ENCODE results near the gene MAMLD1.

The MAMLD1 gene

DNA sequence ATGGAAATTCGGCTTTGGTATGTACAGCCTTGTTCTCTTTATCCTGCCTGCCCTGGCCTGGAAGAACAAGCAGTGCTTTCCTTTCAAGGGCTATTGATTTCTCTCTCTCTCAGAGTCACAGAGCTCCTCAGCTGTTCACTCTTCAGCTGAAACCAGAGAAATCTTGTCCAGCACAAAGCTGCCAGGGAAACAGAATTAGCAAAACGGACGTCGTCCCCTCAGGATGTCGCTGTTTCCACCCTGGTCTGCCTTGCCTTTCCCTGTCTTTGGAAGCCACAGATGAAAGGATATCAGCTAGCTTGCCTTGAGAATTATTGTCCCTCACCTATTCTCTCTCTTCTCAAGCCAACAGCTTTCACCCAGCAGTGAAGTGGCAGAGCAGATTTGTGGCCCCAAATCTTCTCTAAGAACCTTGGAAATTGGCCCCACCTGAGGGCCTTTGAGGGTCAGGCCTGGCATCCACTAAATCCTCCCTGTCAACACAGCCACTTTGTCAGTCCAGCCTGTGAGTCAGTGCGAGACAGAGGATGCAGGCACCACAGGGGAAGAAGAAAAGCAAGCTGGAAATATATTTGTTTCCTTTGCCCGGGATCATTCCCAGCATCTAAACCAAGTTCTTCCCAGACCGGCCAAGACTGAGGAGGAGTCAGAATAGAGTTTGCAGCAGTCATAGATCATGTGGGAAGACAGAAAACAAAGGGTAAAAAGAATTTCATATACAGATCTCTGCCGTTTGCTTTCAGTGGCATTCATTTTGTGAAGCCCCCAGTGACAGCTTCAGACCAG is 141.5 kb downstream of the MAMLD1 start:
- DNase-seq = no peak

- no peak for DNase-seq
Observed at GRCh38 chrX:150506020-150506419, 142.9 kb downstream of the MAMLD1 start.

DNA sequence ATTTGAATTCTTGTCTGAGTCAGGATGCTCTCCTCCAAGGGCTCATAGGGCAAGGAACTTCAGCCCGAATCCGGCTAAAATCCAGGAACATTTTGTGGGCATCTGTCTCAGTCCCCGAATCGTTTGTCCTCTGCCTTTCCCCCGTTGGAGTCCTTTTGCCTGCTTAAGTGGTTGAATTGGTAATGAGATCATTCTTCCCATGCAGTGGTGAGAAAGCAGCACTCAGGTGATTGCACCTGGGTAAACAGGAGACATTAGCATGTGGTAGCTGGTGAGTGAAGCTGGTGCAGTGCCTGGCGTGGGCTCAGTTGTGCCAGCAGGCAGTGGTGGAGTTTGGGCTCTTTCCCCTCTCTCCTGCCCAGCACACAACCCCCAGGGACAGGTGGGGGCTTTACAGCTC is 143.4 kb downstream of the MAMLD1 start:
- no peak for DNase-seq

- DNase-seq = no peak
Observed at GRCh38 chrX:150507251-150507856, 144.2 kb downstream of the MAMLD1 start.

GRCh38 chrX:150508018-150508417 is 144.9 kb downstream of the MAMLD1 start:
- no peak for DNase-seq

- DNase-seq = no peak
Observed at GRCh38 chrX:150508451-150509367, 145.6 kb downstream of the MAMLD1 start.

- DNase-seq = no peak
Observed at GRCh38 chrX:150509703-150510102, 146.6 kb downstream of the MAMLD1 start.

DNA sequence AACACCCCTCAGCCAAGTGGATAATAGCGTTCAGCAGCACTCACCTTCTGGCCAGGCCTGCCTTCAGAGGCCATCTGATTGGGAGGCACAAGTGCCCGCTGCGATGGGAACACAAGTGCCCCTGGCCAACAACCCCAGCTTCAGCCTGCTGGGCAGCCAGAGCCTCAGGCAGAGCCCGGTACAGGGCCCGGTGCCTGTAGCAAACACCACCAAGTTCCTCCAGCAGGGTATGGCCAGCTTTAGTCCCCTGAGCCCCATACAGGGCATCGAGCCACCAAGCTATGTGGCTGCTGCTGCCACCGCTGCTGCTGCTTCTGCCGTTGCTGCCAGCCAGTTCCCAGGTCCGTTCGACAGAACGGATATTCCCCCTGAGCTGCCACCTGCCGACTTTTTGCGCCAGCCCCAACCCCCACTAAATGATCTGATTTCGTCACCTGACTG is 149.4 kb downstream of the MAMLD1 start:
- DNase-seq = no peak

- DNase-seq = no peak
Observed at GRCh38 chrX:150513544-150513943, 150.4 kb downstream of the MAMLD1 start.

DNA sequence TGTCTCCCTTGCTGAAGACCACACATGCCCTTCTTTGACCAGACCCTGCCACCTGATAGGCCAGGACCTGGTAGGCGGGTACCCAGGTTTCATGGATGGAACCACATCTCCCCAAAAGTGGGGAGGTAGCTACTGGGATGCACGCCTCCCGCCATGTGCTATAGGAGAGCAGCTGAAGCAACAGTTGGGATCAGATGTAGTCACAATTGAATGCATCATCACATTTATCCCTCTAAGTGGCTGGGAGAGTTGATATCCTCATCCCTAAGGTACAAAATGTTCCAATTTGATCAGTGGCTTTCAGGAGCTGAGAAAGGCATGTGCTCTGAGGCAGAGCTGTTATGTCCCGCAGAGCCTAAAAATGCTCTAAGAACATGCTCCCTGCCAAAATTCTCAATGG is 151.3 kb downstream of the MAMLD1 start:
- DNase-seq = no peak

- DNase-seq = no peak
Observed at GRCh38 chrX:150515801-150516200, 152.7 kb downstream of the MAMLD1 start.

GRCh38 chrX:150517303-150517910 is 154.3 kb downstream of the MAMLD1 start:
- DNase-seq = no peak

GRCh38 chrX:150522494-150522893 is 159.4 kb downstream of the MAMLD1 start:
- no peak for DNase-seq

- no peak for DNase-seq
Observed at GRCh38 chrX:150525061-150525919, 162.2 kb downstream of the MAMLD1 start.

DNA sequence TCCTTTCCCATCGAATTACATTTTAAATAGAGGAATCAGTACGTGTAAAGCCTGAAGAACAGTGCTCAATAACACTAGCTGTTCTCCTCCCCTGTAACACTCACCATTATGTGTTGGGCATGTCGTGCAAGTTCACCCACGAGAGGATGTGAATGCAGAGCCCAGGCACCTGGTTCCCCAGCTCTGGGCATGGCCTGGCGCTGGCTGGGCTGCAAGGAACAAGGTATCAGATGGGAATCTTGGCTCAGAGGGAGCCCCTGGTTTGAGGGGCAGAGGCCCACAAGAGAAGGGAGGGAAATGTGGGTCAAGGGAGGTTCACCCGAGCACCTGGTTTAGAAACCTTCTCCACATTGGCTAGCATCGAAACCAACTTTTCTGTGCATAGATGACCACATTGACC is 163.6 kb downstream of the MAMLD1 start:
- no peak for DNase-seq

GRCh38 chrX:150527108-150527507 is 164.0 kb downstream of the MAMLD1 start:
- no peak for DNase-seq

- no peak for DNase-seq
Observed at GRCh38 chrX:150529587-150529986, 166.5 kb downstream of the MAMLD1 start.

DNA sequence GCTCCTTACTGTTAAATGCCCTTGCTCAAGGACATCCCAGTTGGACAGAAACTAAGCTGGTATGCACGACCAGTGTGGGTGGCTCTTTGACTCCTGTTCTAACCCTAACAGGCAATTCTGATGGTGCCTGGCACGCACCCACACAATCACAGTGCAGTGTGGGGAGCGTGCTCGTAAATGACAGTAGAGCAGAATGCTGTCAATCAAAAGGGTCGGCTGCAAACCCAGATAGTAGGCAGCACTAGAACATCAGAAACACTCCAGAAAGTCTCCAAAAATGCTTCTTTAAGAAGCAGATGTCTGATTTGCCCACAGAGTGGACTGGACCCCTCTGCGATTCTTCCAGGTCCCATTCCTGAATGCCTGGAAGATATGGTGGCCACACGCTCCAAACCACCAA is 167.7 kb downstream of the MAMLD1 start:
- DNase-seq = no peak

DNA sequence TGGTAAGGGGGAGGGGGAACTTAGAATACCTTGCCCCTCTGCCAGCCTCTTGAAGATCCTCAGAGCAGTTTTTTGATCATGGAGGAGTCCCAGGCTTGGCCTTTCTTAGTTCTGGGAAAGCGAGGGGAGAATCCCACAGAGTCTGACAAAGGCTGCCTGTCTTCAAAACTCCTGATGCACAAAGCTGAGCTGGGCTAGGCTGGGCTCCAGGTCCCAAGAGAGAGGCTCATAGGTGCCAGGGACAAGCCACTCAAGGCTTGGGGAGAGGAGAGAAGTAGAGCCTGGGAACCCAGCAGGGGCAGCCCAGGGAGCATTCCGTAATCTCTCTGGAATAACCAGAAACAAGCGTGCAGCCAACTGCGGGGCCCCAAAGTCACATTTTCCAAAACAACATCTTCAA is 168.3 kb downstream of the MAMLD1 start:
- no peak for DNase-seq

DNA sequence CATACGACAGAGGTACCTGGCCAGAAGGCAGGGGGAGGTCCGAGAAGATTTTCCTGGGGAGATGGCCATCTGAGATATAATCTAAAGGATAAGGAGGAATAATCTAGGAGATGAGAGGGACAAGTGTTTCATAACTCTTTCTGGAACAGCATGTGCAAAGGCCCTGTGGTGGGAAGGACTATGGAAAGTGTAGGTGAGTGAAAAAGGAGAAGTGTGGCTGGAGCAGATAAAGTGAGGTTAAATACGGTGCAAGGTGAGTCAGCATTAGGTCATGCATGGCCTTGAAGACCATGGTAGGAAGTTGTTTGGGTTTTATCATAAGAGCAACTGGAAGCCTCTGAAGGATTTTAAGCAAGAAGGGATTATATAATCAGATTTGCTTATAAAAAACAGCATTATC is 170.7 kb downstream of the MAMLD1 start:
- no peak for DNase-seq

GRCh38 chrX:150536455-150537116 is 173.5 kb downstream of the MAMLD1 start:
- no peak for DNase-seq

DNA sequence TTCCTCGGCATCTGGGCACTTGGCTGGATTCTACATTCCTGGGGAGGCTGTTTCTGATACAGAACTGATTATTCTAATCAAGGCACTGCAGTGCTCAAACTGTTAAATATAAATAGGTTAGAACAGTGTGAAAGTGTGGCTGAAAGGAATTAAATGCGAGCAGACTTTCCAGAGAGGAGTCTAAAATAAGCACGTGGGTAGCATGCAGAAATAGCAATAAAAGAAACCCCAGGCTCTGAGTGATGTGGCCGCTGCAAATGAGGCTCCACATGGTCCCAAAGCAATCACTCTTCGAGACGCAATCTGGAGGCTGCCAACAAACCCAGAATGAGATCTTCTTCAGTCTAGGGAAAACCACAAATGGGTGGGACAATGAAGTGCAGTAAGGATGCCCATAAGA is 174.7 kb downstream of the MAMLD1 start:
- no peak for DNase-seq

Measured in NK-92 treated with Interleukin-12 subunit alpha and Interleukin-12 subunit beta, amount 100 ng/mL, for 24 hours (cell line).